Measurements from ENCODE around the gene ACTL6B.

The ACTL6B gene

GRCh38 chr7:100675581-100676350 lies 19.5 kb upstream of the ACTL6B start:
- peak; percentile 70 for DNase-seq (ENCODE audit: low read depth)
- peak overlapping the region; percentile 71 for H3K4me3 ChIP-seq (ENCODE audit: control insufficient read depth, low read depth, low read length)
- TF ChIP-seq, protein P1, sequence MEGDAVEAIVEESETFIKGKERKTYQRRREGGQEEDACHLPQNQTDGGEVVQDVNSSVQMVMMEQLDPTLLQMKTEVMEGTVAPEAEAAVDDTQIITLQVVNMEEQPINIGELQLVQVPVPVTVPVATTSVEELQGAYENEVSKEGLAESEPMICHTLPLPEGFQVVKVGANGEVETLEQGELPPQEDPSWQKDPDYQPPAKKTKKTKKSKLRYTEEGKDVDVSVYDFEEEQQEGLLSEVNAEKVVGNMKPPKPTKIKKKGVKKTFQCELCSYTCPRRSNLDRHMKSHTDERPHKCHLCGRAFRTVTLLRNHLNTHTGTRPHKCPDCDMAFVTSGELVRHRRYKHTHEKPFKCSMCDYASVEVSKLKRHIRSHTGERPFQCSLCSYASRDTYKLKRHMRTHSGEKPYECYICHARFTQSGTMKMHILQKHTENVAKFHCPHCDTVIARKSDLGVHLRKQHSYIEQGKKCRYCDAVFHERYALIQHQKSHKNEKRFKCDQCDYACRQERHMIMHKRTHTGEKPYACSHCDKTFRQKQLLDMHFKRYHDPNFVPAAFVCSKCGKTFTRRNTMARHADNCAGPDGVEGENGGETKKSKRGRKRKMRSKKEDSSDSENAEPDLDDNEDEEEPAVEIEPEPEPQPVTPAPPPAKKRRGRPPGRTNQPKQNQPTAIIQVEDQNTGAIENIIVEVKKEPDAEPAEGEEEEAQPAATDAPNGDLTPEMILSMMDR (conservative IDR thresholded peaks at IDR 0.05; ENCODE audit: control insufficient read depth, insufficient read depth, low read depth, low read length) = no peak

DNA sequence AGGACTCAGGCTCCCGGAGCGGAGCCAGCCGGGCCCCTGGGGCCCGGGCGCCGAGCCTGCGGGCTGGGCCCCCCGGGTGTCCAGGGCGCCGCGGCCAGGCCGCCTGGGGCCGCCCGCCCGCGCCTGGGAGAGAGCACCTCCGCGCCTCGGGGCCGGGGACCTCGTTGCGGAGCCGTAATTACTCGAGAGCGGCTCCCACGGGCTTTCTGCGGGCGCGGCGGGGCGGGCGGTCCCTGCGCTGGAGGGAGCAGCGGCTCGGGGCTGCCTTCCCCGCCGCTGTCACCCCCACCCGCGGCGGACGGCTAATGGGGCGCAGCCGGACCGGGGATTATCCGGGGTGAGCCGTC lies 18.8 kb upstream of the ACTL6B start:
- DNase-seq (ENCODE audit: low read depth) = no peak
- TF ChIP-seq, protein P1 (conservative IDR thresholded peaks at IDR 0.05; ENCODE audit: control insufficient read depth, insufficient read depth, low read depth, low read length) = no peak
- peak overlapping the region; percentile 71 for H3K4me3 ChIP-seq (ENCODE audit: control insufficient read depth, low read depth, low read length)

DNA sequence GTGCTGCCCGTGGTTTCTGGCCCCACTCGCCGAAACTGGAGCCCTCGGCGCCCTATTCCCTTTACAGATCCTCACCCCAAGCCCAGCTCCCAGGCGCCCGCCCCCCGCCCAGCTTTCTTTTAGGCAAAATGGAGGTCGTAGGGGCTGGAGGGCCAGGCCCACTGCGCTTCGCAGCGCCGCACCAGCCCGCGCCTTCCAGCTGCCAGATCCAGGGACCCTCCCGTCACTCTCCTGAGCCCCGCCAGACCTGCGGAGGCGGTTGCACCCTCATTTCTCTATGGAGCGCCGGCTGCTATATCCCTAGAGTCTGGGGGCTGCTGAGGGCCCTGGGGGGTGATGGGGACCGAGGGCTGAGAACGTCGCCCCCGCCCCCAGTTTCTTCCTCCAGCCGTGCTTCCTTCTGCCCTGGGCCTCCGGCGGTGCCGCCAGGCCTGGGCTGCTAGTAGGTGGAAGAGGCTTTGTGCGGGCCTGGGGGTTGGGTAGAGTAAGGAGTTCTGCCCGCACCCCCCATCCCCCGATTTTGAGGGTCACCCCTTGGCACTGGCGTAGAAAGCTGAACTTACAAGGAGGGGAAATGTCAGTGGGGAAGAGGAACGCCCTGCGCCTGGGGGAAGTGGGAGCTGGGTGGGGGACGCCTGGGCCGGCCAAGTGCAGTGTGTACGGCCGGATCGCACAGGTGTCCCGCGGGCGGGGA lies 18.3 kb upstream of the ACTL6B start:
- no peak for DNase-seq (ENCODE audit: low read depth)
- H3K4me3 ChIP-seq (ENCODE audit: control insufficient read depth, low read depth, low read length) = peak overlapping the region; percentile 71
- TF ChIP-seq, protein P1 (conservative IDR thresholded peaks at IDR 0.05; ENCODE audit: control insufficient read depth, insufficient read depth, low read depth, low read length) = no peak

DNA sequence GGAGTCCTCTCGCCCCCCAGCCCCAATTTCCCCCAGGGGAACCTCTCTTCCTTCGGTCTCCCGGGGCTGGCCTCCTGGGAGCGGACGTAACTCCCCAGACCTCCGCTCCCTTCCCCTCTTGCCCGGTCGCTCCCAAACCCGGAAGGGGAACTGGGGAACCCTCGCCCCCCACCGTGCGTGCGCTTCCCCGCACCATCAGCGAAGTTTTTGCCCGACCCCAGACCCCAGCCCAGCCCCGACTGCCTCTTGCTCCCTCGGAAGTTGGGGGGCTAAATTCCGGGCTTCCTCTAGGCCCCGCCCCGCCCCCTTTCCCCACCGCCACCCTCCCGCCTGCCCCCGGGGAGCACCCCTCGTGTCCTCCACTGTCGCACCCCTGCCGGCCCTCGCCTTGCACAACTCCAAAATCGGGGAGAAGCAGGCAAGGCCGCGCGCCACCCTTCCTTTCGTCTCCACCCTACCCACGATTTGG lies 17.7 kb upstream of the ACTL6B start:
- H3K4me3 ChIP-seq (ENCODE audit: control insufficient read depth, low read depth, low read length) = peak overlapping the region; percentile 71
- TF ChIP-seq, protein P1 (conservative IDR thresholded peaks at IDR 0.05; ENCODE audit: control insufficient read depth, insufficient read depth, low read depth, low read length) = no peak
- DNase-seq (ENCODE audit: low read depth) = peak; percentile 25

- H3K4me3 ChIP-seq (ENCODE audit: control insufficient read depth, low read depth, low read length) = peak within 1 kb of the TSS; percentile 71
- peak; percentile 99 for DNase-seq (ENCODE audit: low read depth)
- TF ChIP-seq, protein P1 (conservative IDR thresholded peaks at IDR 0.05; ENCODE audit: control insufficient read depth, insufficient read depth, low read depth, low read length) = no peak
These were observed 17.2 kb upstream of the ACTL6B start, which contains the start of gene GNB2 for GRCh38 chr7:100673302-100673941. TSS of gene GNB2 (plus strand) at chr7:100673740. CDS start at chr7:100676266, 2,526 bp downstream.

- TF ChIP-seq, protein P1 (conservative IDR thresholded peaks at IDR 0.05; ENCODE audit: control insufficient read depth, insufficient read depth, low read depth, low read length) = no peak
- no peak overlapping the region for H3K4me3 ChIP-seq (ENCODE audit: control insufficient read depth, low read depth, low read length)
- no peak for DNase-seq (ENCODE audit: low read depth)
These were observed 15.4 kb upstream of the ACTL6B start for GRCh38 chr7:100671353-100672327.
